Measurements from ENCODE around the gene CTNNA2. TPM values are rescaled to one million over a fixed set of nuclear protein-coding genes. Genes with fewer than 3 reads are reported as not detected.

Gene CTNNA2
- total and polyA plus RNA-seq, 9 of the 15 experiments (the other 6 are each of a cell fraction or from before 2014, with no cell fraction given), result 0.03 to 0.40 (median 0.15) TPM

DNA sequence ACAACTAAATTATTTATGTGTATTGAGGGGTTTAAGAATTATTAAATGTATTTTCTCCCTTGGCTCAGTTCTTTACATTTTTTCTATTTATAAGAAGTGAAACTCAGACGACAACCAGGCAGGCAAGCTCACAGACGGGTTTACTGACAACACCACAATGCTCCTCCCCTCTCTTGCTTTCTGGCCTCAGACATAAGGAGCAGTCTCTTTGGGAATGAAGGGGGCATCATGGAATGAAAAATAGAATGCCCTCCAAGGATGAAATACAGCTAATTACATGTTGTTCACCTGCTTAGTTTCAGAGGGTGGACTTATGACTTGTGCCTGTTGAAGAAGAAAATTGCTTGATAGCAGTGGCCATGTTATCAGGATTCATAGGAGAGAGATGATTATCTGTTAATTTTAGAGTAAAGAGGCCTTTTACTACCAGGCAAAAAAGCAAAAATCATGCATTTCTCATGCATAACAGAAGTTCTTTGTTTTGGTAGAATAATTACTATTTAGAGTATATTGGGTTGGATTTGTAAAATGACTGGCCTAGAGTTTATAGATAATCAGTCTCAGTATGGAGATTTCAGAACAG, 963.8 kb downstream of the CTNNA2 start (continued):
- TF ChIP-seq HINFP (tag; conservative IDR thresholded peaks at IDR 0.05; ENCODE audit: low read depth), result no peak
- TF ChIP-seq NCOA6 (IDR thresholded peaks at IDR 0.05), result no peak

GRCh38 chr2:80482276-80482675, 969.4 kb downstream of the CTNNA2 start:
- 0% methylated on average over 3 of the region's 3 CpGs for WGBS (ENCODE audit: insufficient coverage, low coverage, missing lambda C conversion rate)
- no peak overlapping the region for H2AFZ ChIP-seq (ENCODE audit: low read depth, low read length)
- CTCF ChIA-PET (ENCODE audit: low intra/inter-chr PET ratio), result no interaction called here
- no peaks in the 10 kb centered on the region for H3K9me1 ChIP-seq (ENCODE audit: control insufficient read depth, insufficient read depth, low read length)
- no peak for FAIRE-seq
- H3K9me3 ChIP-seq (replicated peaks; ENCODE audit: control insufficient read depth, insufficient read depth, low read depth, low read length), result no peaks in the 10 kb centered on the region
- no TSS peak for BruUV-seq (replicated peaks)
- H3K27me3 ChIP-seq (ENCODE audit: control insufficient read depth in 2 of 2, insufficient read depth in 2 of 2, low read length in 2 of 2), result no peaks in the 10 kb centered on the region
- no peaks in the 10 kb centered on the region for H3K79me2 ChIP-seq (ENCODE audit: control insufficient read depth, insufficient read depth, low read length)
- H4K20me1 ChIP-seq (replicated peaks; ENCODE audit: control insufficient read depth, insufficient read depth, low read length), result no peaks in the 10 kb centered on the region
- no peak for DNase-seq (ENCODE audit: extremely low read depth in 1 of 4, low spot score in 3 of 4)
- no peak overlapping the region for H3K4me2 ChIP-seq (ENCODE audit: insufficient read depth, low read length)
- POLR2A ChIA-PET, result interaction anchor here (0.7 to 0.8 kb wide), 2 partner anchors 17 to 75 kb away, joined by 3 read pairs; no protein-coding TSS in a partner anchor
- no peaks in the 10 kb centered on the region for H3K36me3 ChIP-seq (ENCODE audit: control insufficient read depth, insufficient read depth, low read length)
- intact Hi-C loops (cut with micrococcal nuclease), result no loop called here
- in situ Hi-C loops (cut with MboI), result no loop called here
- H3K4me1 ChIP-seq (replicated peaks in 1 of 2; ENCODE audit: control insufficient read depth in 2 of 2, insufficient read depth in 2 of 2, low read length in 2 of 2), result no peaks in the 10 kb centered on the region
- H3K9ac ChIP-seq (ENCODE audit: insufficient read depth in 1 of 2, low read depth in 2 of 2, low read length in 2 of 2), result no peak overlapping the region
- H3K4me3 ChIP-seq, result no peak overlapping the region
- no peak overlapping the region for H3K27ac ChIP-seq (ENCODE audit: extremely low read depth, low read depth, low read length)
- no peak for TF ChIP-seq CLOCK (CRISPR knock-in tag; IDR thresholded peaks at IDR 0.05; ENCODE audit: borderline replicate concordance)
- no peak for TF ChIP-seq KHSRP (IDR thresholded peaks at IDR 0.05)
- no peak for TF ChIP-seq CHD4 (IDR thresholded peaks at IDR 0.05; ENCODE audit: insufficient read depth, insufficient replicate concordance, low read depth, low read length, poor library complexity, severe bottlenecking)
- TF ChIP-seq CBX1 (IDR thresholded peaks at IDR 0.05; ENCODE audit: low read depth), result no peak
- TF ChIP-seq ZBTB7A (IDR thresholded peaks at IDR 0.05; ENCODE audit: borderline replicate concordance, control insufficient read depth, low read depth, low read length), result no peak
- TF ChIP-seq, protein P1, sequence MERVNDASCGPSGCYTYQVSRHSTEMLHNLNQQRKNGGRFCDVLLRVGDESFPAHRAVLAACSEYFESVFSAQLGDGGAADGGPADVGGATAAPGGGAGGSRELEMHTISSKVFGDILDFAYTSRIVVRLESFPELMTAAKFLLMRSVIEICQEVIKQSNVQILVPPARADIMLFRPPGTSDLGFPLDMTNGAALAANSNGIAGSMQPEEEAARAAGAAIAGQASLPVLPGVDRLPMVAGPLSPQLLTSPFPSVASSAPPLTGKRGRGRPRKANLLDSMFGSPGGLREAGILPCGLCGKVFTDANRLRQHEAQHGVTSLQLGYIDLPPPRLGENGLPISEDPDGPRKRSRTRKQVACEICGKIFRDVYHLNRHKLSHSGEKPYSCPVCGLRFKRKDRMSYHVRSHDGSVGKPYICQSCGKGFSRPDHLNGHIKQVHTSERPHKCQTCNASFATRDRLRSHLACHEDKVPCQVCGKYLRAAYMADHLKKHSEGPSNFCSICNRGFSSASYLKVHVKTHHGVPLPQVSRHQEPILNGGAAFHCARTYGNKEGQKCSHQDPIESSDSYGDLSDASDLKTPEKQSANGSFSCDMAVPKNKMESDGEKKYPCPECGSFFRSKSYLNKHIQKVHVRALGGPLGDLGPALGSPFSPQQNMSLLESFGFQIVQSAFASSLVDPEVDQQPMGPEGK (CRISPR knock-in tag; IDR thresholded peaks at IDR 0.05; ENCODE audit: borderline replicate concordance), result no peak
- no peak for ATAC-seq

Data from K562 (cell line).